Neural progenitor cell (in vitro differentiated cells): ENCODE results near the gene ADRA2C.

Experiments used
- CTCF ChIP-seq: fragments of 200-600 bp; sonication (generic); IDR thresholded peaks from 2 replicates; pipeline ENCODE4 v1.5.1; 2017; ENCODE audit warnings: antibody characterized with exemption, mild to moderate bottlenecking
- EZH2 ChIP-seq: fragments of 200-600 bp; sonication (generic); IDR thresholded peaks from 2 replicates; pipeline ENCODE4 v1.6.1; 2017; ENCODE audit warnings: antibody characterized with exemption, mild to moderate bottlenecking, moderate library complexity
- EZH2phosphoT487 ChIP-seq: fragments of 200-600 bp; sonication (generic); IDR thresholded peaks from 2 replicates; pipeline ENCODE4 v1.6.1; 2017; ENCODE audit warnings: antibody characterized with exemption

GRCh38 chr4:3724319-3725231 lies 41.6 kb upstream of the ADRA2C start:
- TF ChIP-seq EZH2 (no peak), CTCF (no peak), EZH2phosphoT487 (no peak)
